Liver (tissue), 3 donors: Measurements from ENCODE around the gene UNG.

Source experiments
- CTCF ChIP-seq: fragments of 150-350 bp; IDR thresholded peaks from 2 replicates; pipeline ENCODE4 v1.5.1; 2017; ENCODE audit warnings: improper control_type of control experiment, low read depth, low read length; ENCODE audit not compliant: missing input control
- EGR1 ChIP-seq, 2 donors: IDR thresholded peaks; 2 replicates each; pipeline ENCODE4 v1.6.1; 2016 to 2018; ENCODE audit warnings: antibody characterized with exemption in 2 of 2, low read depth in 2 of 2
- JUND ChIP-seq, 2 donors: IDR thresholded peaks; 2 replicates each; pipeline ENCODE4 v1.6.1; 2016; ENCODE audit warnings: antibody characterized with exemption in 2 of 2
- MAX ChIP-seq: IDR thresholded peaks from 2 replicates; pipeline ENCODE4 v1.6.1; 2016; ENCODE audit warnings: antibody characterized with exemption
- NR2F2 ChIP-seq: IDR thresholded peaks from 2 replicates; pipeline ENCODE4 v1.6.1; 2016; ENCODE audit warnings: antibody characterized with exemption
- YY1 ChIP-seq: IDR thresholded peaks from 2 replicates; pipeline ENCODE4 v1.6.1; 2016; ENCODE audit warnings: antibody characterized with exemption, mild to moderate bottlenecking
- donor health status: healthy.
- donor health status: healthy.

GRCh38 chr12:109065853-109066193 is 31.6 kb upstream of the UNG start:
- TF ChIP-seq CTCF (no peak), EGR1 (IDR thresholded peaks at IDR 0.05; ENCODE audit: low read depth in 2 of 2) (no peak), JUND (IDR thresholded peaks at IDR 0.05) (no peak), NR2F2 (no peak), YY1 (no peak), MAX (no peak)
